ENCODE results near the gene DLG2.

The DLG2 gene

GRCh38 chr11:83521647-83522596 lies 2105.2 kb downstream of the DLG2 start:
- no peaks in the 10 kb centered on the region for H4K20me1 ChIP-seq (ENCODE audit: control insufficient read depth, insufficient read depth, low read depth, low read length)
- H3K9me3 ChIP-seq (ENCODE audit: control insufficient read depth, insufficient read depth, low read length) = no peaks in the 10 kb centered on the region
- H3K4me2 ChIP-seq (ENCODE audit: low read length) = no peak overlapping the region
- H3K79me2 ChIP-seq (ENCODE audit: control insufficient read depth, low read length) = no peaks in the 10 kb centered on the region
- H3K9me2 ChIP-seq (replicated peaks; ENCODE audit: control insufficient read depth, low read length) = no peaks in the 10 kb centered on the region
- no peak overlapping the region for H3K4me3 ChIP-seq (ENCODE audit: low read length)
- no peak for TF ChIP-seq EZH2phosphoT487 (IDR thresholded peaks at IDR 0.05; ENCODE audit: borderline replicate concordance, low read length)
- TF ChIP-seq CTCF (IDR thresholded peaks at IDR 0.05; ENCODE audit: low read depth, low read length, poor library complexity, severe bottlenecking) = peak; percentile 30
- no peaks in the 10 kb centered on the region for H3K36me3 ChIP-seq (ENCODE audit: control insufficient read depth, low read length)
- H3K4me1 ChIP-seq (ENCODE audit: control insufficient read depth, low read length) = peaks cover 3% of the 10 kb centered on the region; the same call in 1 of the 2 replicates
- no peaks in the 10 kb centered on the region for H3K27me3 ChIP-seq (ENCODE audit: control insufficient read depth, low read length)
- H3F3A ChIP-seq (ENCODE audit: control insufficient read depth, insufficient read depth) = no peaks in the 10 kb centered on the region
- no peak overlapping the region for H3K27ac ChIP-seq (ENCODE audit: low read depth, low read length)

- Histone ChIP-seq H3F3A (ENCODE audit: control insufficient read depth, insufficient read depth) (no peaks in the 10 kb centered on the region), H3K79me2 (ENCODE audit: control insufficient read depth, low read length) (no peaks in the 10 kb centered on the region), H3K27me3 (ENCODE audit: control insufficient read depth, low read length) (no peaks in the 10 kb centered on the region), H3K36me3 (ENCODE audit: control insufficient read depth, low read length) (no peaks in the 10 kb centered on the region), H3K27ac (ENCODE audit: low read depth, low read length) (no peak overlapping the region), H3K4me2 (ENCODE audit: low read length) (no peak overlapping the region), H3K4me3 (ENCODE audit: low read length) (no peak overlapping the region), H3K9me3 (ENCODE audit: control insufficient read depth, insufficient read depth, low read length) (no peaks in the 10 kb centered on the region), H3K4me1 (ENCODE audit: control insufficient read depth, low read length) (peaks cover 3% of the 10 kb centered on the region; the same call in 1 of the 2 replicates), H4K20me1 (ENCODE audit: control insufficient read depth, insufficient read depth, low read depth, low read length) (no peaks in the 10 kb centered on the region), H3K9me2 (replicated peaks; ENCODE audit: control insufficient read depth, low read length) (no peaks in the 10 kb centered on the region)
- TF ChIP-seq EZH2phosphoT487 (IDR thresholded peaks at IDR 0.05; ENCODE audit: borderline replicate concordance, low read length) (no peak), CTCF (IDR thresholded peaks at IDR 0.05; ENCODE audit: low read depth, low read length, poor library complexity, severe bottlenecking) (no peak)
Measured at GRCh38 chr11:83520849-83521248, 2106.3 kb downstream of the DLG2 start.

- H3K9me3 ChIP-seq (ENCODE audit: control insufficient read depth, insufficient read depth, low read length) = no peaks in the 10 kb centered on the region
- no peaks in the 10 kb centered on the region for H3K4me1 ChIP-seq (ENCODE audit: control insufficient read depth, low read length)
- no peak overlapping the region for H3K4me3 ChIP-seq (ENCODE audit: low read length)
- no peaks in the 10 kb centered on the region for H3K36me3 ChIP-seq (ENCODE audit: control insufficient read depth, low read length)
- H3K27me3 ChIP-seq (ENCODE audit: control insufficient read depth, low read length) = no peaks in the 10 kb centered on the region
- no peak overlapping the region for H3K4me2 ChIP-seq (ENCODE audit: low read length)
- no peaks in the 10 kb centered on the region for H3F3A ChIP-seq (ENCODE audit: control insufficient read depth, insufficient read depth)
- H4K20me1 ChIP-seq (ENCODE audit: control insufficient read depth, insufficient read depth, low read depth, low read length) = no peaks in the 10 kb centered on the region
- H3K79me2 ChIP-seq (ENCODE audit: control insufficient read depth, low read length) = no peaks in the 10 kb centered on the region
- H3K27ac ChIP-seq (ENCODE audit: low read depth, low read length) = no peak overlapping the region
- H3K9me2 ChIP-seq (replicated peaks; ENCODE audit: control insufficient read depth, low read length) = no peaks in the 10 kb centered on the region
- no peak for TF ChIP-seq EZH2phosphoT487 (IDR thresholded peaks at IDR 0.05; ENCODE audit: borderline replicate concordance, low read length)
- no peak for TF ChIP-seq CTCF (IDR thresholded peaks at IDR 0.05; ENCODE audit: low read depth, low read length, poor library complexity, severe bottlenecking)
Measured at GRCh38 chr11:83511646-83512045, 2115.5 kb downstream of the DLG2 start.

Measured in DOHH2 (cell line).